ENCODE data around the gene FASTK.

Gene FASTK, protein sequence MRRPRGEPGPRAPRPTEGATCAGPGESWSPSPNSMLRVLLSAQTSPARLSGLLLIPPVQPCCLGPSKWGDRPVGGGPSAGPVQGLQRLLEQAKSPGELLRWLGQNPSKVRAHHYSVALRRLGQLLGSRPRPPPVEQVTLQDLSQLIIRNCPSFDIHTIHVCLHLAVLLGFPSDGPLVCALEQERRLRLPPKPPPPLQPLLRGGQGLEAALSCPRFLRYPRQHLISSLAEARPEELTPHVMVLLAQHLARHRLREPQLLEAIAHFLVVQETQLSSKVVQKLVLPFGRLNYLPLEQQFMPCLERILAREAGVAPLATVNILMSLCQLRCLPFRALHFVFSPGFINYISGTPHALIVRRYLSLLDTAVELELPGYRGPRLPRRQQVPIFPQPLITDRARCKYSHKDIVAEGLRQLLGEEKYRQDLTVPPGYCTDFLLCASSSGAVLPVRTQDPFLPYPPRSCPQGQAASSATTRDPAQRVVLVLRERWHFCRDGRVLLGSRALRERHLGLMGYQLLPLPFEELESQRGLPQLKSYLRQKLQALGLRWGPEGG

DNA sequence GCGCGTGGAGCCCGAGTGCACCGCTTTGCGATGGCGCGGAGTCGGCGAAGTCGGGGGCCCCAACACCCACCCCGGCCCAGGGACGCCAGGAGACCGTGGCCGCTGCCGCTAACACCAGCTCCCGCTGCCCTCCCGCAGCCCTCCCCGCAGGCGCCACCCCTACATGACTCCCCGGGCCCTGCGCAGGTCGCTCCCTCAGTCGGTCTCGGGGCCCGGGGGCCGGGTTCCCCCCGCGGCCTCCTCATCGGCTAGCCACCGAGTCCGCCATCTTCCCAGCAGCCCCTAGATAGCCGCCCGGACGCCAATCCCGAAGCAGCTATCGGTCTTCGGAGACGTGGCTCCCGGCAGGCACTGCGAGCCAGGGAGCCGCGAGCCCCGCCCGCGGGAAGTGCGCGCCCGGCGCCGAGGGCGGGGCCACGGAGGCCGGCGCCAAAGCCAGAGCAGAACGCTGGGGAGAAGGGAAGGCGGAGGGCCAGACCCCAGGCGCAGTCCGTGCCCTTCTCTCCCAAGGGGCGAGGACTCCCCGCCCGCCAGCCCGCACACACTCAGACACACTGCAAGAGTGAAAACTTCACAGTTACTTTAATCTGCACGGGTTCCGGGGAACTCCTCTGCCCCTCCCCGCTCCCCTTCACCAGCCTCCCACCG, at the start of gene FASTK:
FASTK (minus strand) TSS at position 288 of the 648 bp plus-strand sequence; CDS start at position 245, 43 bp downstream.
- no peak for DNase-seq (ENCODE audit: low read depth)

DNA sequence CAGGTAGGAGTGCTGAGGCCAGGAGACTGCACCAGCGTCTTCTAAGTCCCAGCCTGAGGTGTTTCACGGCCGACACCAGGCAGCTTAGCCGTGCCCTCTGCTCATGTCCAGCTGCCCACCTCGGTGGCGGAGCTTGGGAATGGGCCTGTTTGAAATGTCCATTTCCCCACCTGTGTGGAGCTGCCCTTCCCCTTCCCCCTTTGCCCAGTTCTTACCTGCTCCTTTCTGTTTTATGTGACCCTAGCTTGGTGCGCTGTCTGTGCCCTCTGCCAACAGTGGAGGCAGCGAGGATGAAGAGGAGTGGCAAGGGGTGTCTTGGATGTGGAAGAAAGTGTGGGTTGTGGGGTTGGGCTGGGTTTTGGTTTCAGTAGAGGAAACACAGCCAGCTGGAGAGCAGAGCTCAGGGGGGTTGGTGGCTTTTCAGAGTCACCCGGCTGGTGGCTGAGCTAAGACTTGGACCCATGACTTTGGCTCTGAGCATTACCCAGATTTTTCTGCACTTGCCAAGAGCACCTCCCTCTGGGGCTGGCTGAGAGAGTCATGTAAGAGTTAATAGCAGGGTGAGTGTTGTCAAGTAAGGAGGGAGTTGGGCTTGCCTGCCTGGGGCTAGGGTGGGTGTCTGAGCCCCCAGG, 49.5 kb upstream of the FASTK start:
- no peak for DNase-seq (ENCODE audit: low read depth)

DNA sequence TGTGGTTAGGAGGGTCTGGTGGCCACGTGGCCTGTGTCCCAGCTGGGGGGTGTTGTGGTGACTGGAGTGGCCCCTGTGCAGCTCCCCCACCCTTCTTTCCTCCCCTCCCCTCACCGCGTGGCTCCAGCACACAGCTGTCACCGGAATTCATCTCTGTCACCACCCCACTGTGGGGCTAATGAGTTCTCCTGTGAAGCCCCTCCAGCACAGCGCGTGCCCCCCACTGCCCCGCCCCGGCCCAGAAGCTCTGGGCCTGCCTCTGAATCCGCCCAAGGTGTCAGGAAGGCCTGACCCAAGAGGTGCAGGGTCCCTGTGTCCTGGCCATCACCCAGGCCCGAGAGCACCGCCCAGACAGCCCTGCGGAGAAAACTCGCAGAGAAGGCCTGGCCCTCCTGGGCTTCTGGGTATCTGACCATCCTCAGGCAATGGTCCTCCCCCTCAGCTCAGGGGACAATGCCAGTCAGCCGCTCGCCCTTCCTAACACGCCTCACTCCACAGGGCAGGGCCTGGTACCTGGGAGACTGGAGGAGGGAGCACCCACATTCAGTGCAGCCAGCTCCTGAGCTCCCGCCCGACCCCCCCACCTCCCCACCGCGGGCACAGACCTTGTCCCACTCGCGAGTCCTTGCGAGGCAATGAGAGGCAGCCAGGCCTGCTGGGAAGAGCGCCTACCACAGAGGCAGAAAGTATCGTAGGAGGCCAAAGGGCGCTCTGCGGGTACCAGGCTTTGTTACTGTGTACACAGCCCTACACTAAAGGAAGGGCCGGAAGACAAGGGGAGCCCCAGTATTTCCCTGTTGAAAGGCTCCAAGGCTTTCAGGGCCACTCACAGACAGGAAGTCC, 48.7 kb upstream of the FASTK start:
- no peak for DNase-seq (ENCODE audit: low read depth)

GRCh38 chr7:151128716-151129115, 48.1 kb upstream of the FASTK start:
- DNase-seq (ENCODE audit: low read depth) = no peak

DNA sequence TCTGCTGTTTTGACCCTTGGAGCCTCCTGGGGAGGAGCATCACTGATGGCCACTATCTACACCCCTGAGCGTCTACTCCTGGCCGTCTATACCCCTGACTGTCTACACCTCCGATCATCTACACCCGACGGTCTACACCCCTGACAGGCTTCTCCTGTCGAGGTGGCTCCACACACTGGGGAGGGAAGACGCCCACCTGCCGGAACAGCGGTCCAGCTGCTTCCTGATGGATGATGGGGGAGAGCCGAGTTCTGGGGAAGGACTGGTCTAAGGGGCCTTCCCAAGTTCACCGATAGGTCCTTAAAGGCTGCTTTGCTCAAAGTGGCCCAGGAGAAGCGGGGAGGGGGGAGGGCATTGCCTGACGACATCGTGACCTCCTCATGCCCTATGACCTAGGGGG, 47.5 kb upstream of the FASTK start:
- no peak for DNase-seq (ENCODE audit: low read depth)

- no peak for DNase-seq (ENCODE audit: low read depth)
Observed at GRCh38 chr7:151126491-151127137, 46.0 kb upstream of the FASTK start.

DNA sequence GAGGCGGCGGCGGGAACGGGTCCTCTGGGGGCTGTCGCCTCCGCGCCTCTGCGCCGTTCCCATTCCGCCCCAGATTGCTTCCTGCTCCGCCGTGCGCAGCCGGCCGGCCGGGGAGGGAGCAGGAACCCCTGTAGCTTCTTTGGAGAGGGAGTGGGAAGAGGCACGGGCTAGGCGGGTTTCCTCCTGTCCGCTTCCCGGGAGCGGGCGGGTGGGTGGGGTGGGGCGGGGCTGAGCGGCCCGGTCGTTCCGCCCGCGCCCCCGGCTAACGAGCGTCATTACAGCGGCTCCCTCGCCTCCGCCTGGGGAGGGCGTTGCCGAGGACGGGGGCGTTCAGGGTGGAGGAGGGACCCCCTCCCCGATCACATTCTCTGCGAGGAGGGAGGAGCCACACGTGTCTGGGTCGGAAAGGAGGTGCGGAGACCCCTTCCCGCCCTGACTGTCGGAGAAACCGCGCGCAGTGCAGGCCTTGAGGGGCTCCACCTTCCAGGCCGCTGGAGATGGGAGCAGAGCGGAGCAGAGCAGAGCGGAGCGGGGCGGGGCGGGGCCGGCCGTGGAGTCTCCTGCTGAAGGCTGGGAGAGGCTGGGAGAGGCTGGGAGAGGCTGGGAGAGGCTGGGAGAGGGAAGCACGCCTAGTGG, 45.4 kb upstream of the FASTK start:
- DNase-seq (ENCODE audit: low read depth) = no peak

DNA sequence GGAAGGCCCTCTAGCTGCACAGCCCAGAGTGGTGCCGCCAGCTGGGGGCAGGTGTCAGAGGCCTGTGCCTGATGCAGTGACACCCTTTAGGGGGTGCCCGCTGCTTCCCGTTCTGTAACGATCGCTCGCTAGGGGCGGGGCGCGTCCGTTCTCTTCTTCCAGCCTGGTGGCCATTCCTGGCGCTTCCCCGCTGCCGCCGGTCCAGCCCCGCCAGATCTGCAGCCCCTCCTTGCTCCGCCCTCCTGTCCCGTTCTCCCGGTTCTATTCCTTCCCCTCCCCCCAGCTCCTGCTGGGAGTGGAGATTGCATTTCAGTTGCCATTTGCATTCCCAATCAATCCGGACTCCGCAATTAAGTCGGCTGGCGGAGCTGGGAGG, 44.8 kb upstream of the FASTK start:
- DNase-seq (ENCODE audit: low read depth) = no peak

GRCh38 chr7:151124899-151125399, 44.3 kb upstream of the FASTK start:
- no peak for DNase-seq (ENCODE audit: low read depth)

- no peak for DNase-seq (ENCODE audit: low read depth)
Observed at GRCh38 chr7:151124481-151124880, 43.9 kb upstream of the FASTK start.

- no peak for DNase-seq (ENCODE audit: low read depth)
Observed at GRCh38 chr7:151123822-151124464, 43.3 kb upstream of the FASTK start.

DNA sequence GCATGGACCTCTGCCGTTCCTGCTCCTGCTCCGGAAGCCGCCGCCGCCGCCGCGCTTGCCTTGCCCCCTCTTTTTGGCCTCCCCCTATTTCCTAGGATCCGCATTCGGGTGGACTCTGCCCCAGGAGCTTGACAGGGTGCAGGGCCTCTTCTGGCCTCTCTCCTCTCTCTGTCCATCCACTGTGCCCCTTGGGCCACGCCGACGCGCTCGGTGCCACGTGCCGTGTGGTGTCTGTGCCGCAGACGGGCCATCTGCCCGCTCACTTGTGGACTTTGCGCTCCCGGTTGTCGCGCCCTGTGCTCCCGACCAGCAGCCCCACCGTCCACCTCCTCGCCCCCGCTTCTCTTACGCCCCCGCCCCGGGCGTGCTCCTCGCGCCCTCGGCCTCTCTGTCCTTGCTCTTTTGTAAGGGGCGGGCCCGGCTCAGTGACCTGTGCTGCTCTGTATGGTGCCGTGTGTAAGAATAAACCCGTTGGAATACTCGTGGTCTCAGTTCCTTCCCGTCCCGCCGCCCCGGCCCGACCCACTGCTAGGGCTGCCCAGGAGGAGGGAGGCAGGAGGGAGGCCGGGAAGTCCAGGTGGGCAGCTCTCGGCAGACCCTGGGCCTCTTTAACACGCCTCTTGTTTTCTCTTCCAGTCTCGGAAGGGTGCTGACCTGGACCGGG, 42.7 kb upstream of the FASTK start:
- DNase-seq (ENCODE audit: low read depth) = no peak

DNA sequence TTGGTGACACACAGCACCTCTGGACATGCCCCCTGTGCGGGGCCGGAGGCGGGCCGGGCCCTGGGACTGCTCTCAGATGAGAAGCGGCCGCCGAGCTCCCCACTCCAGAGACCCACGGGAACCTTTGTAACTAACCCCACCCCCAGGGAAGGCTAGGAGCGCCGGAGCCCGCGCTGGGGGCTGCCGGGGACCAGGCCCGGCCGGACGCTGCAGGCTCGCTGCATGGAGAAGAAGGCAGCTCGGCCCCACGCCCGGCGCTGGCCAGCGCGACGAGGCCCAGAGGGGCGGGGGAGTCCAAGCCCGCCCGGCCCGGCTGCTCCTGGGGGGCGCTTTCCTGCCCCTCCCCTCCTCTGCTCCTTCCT, 42.2 kb upstream of the FASTK start:
- DNase-seq (ENCODE audit: low read depth) = no peak

DNA sequence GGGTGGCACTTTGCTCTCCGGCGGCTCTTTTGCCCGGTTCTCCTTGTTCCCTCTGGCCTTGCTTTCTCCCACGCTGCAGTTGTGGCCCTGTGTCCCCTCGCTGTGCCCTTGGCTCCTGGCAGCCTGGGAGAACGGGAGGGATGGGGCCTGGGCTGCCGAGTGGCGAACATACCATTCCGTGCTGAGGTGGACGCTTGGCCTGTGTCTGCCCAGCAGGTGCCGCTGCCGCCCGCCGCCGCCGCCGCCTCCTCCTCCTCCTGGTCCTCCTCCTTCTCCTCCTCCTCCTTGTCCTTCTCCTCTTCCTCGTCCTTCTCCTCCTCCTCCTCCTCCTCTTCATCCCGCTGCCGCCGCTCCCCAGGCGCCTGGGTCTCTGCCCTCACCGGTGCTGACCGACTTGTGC, 41.7 kb upstream of the FASTK start:
- DNase-seq (ENCODE audit: low read depth) = no peak

DNA sequence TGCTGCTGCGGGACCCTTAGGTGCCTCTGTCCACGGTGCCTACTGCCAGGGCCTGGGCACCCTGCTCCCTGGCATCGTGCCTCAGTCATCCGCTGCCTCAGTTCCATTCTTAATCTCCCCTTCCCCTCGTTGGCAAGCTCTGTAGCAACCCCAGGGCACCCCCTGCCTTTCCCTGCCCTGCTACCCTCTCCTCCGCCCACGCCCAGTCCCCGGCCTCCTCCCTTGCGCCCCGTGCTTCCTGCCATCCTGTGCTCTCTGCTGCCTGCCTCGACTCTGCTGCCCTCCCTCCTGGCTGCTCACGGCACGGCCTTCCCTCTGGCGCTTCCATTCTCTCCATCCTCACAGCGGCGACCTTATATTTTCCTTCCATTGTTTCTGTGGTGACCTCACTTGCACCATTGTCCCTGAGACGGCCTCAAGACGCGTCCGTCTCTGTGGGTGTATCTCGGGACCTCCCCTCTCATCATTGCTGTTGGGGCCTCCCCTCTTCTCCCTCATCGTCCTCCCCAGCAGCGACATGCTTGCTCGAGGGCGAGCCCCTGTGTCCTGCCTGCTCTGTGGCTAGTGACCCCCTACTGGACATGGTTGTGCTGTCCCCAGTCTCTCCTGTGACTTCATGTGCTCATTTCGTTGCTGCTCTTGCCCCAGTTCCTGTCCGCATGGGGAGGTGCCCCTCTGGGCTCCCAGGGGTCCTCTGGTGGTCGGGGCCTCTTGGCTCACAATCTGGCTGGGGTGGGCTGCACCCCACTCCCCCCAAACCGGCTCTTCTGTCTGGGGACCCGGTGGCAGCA, 41.0 kb upstream of the FASTK start:
- DNase-seq (ENCODE audit: low read depth) = no peak

- no peak for DNase-seq (ENCODE audit: low read depth)
Observed at GRCh38 chr7:151120896-151121295, 40.3 kb upstream of the FASTK start.

DNA sequence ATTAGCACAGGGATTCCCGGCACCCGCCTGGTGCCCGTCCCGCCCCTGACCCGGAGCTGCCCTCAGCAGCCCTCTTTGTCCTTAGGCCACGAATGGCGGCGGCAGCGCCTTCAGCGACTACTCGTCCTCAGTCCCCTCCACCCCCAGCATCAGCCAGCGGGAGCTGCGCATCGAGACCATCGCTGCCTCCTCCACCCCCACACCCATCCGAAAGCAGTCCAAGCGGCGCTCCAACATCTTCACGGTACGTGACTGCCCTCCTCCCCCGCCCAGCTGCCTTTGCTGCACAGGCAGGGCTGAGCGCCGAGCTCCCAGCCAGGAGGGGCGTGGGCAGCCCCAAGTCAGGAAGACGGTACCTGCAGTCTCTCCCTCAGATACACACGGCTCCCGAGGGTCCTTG, 39.3 kb upstream of the FASTK start:
- DNase-seq (ENCODE audit: low read depth) = no peak

- DNase-seq (ENCODE audit: low read depth) = no peak
Observed at GRCh38 chr7:151119055-151119415, 38.4 kb upstream of the FASTK start.

All from non-pigmented ciliary epithelial cell (primary cell).